ENCODE results near the gene C6orf89. TPM values are rescaled to one million over a fixed set of nuclear protein-coding genes. Genes with fewer than 3 reads are reported as not detected.

C6orf89 gene
- polyA plus RNA-seq, 1 experiment, result 59.7 TPM

- no peak for DNase-seq (ENCODE audit: low read depth, low spot score)
- CTCF ChIA-PET, result interaction anchor here (0.6 to 6.2 kb wide), 6 partner anchors 36 to 143 kb away, joined by 4 to 57 read pairs (median 6); no protein-coding TSS in a partner anchor
These were observed 36.9 kb upstream of the C6orf89 start for GRCh38 chr6:36848658-36849441.

GRCh38 chr6:36850021-36850420 is 35.7 kb upstream of the C6orf89 start:
- TF ChIP-seq CTCF (IDR thresholded peaks at IDR 0.05; ENCODE audit: low read depth, low read length), result no peak
- H3K27ac ChIP-seq (ENCODE audit: low read depth, low read length), result no peak overlapping the region
- POLR2A ChIA-PET, result no interaction called here
- CTCF ChIA-PET, result interaction anchor here (1.1 to 6.2 kb wide), 5 partner anchors 16 to 130 kb away, joined by 3 to 57 read pairs (median 6); no protein-coding TSS in a partner anchor
- DNase-seq (ENCODE audit: low read depth, low spot score), result no peak
- H3K27me3 ChIP-seq (ENCODE audit: control insufficient read depth, insufficient read depth, low read length), result no peaks in the 10 kb centered on the region
- no peak overlapping the region for H3K4me3 ChIP-seq (ENCODE audit: low read depth, low read length)
- H3K9me3 ChIP-seq (ENCODE audit: control insufficient read depth, insufficient read depth, low read length), result peaks cover 8% of the 10 kb centered on the region

More at GRCh38 chr6:36848658-36849441, 36.9 kb upstream of the C6orf89 start:
- Histone ChIP-seq H3K27me3 (ENCODE audit: control insufficient read depth, insufficient read depth, low read length) (no peaks in the 10 kb centered on the region), H3K4me3 (ENCODE audit: low read depth, low read length) (no peak overlapping the region), H3K9me3 (ENCODE audit: control insufficient read depth, insufficient read depth, low read length) (peaks cover 8% of the 10 kb centered on the region), H3K27ac (ENCODE audit: low read depth, low read length) (peak overlapping the region; percentile 31)
- TF ChIP-seq CTCF (IDR thresholded peaks at IDR 0.05; ENCODE audit: low read depth, low read length), result no peak
- POLR2A ChIA-PET, result no interaction called here

DNA sequence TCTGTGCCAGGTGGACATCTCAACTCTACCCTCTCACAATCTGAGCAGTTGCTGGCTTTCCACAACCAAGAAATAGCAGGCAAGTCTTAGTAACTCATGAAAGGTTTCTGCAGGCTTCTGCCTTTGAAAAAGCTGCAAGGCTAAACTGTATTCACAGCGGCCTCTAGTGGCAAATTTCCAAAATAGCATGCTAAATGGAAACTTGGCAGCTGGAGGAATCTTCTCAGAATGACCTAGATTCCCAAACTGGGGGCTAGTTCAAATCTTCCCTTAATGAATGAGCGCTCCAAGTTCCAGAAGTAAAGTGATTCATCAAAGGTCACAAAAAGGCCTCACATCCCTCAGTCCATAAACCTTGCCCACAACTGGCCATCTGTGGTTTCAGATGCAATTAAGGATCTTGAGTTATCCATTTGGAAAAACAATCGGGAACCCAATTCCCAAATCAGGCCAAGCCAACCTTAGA is 34.6 kb upstream of the C6orf89 start:
- Histone ChIP-seq H3K27ac (ENCODE audit: low read depth, low read length) (peak overlapping the region; percentile 31), H3K9me3 (ENCODE audit: control insufficient read depth, insufficient read depth, low read length) (peaks cover 8% of the 10 kb centered on the region), H3K27me3 (ENCODE audit: control insufficient read depth, insufficient read depth, low read length) (no peaks in the 10 kb centered on the region), H3K4me3 (ENCODE audit: low read depth, low read length) (no peak overlapping the region)
- peak; percentile 21 for DNase-seq (ENCODE audit: low read depth, low spot score)
- ChIA-PET CTCF (interaction anchor here (0.6 to 6.2 kb wide), 13 partner anchors 9 to 319 kb away, joined by 3 to 57 read pairs (median 6); partner anchors contain the start of genes PIM1 and PPIL1), POLR2A (no interaction called here)
- peak; percentile 72 for TF ChIP-seq CTCF (IDR thresholded peaks at IDR 0.05; ENCODE audit: low read depth, low read length)

- Histone ChIP-seq H3K27ac (ENCODE audit: low read depth, low read length) (peak overlapping the region; percentile 31), H3K27me3 (ENCODE audit: control insufficient read depth, insufficient read depth, low read length) (no peaks in the 10 kb centered on the region), H3K4me3 (ENCODE audit: low read depth, low read length) (no peak overlapping the region), H3K9me3 (ENCODE audit: control insufficient read depth, insufficient read depth, low read length) (peaks cover 8% of the 10 kb centered on the region)
- DNase-seq (ENCODE audit: low read depth, low spot score), result no peak
- CTCF ChIA-PET, result interaction anchor here (0.6 to 6.2 kb wide), 18 partner anchors 8 to 318 kb away, joined by 3 to 57 read pairs (median 6); partner anchors contain the start of genes C6orf89, PIM1 and PPIL1
- no peak for TF ChIP-seq CTCF (IDR thresholded peaks at IDR 0.05; ENCODE audit: low read depth, low read length)
- POLR2A ChIA-PET, result no interaction called here
These were observed 34.1 kb upstream of the C6orf89 start for GRCh38 chr6:36851626-36852025.

Measured in AG04450 (cell line).